Activated CD8-positive, alpha-beta memory T cell treated with anti-CD3 and anti-CD28 coated beads, Interleukin-2, amount 50 U/mL, for 24 hours (primary cell): ENCODE results near the gene IQGAP3.

Experiments
- DNase-seq: peaks from one replicate; pipeline ENCODE4 v3.0.0-alpha.2; 2020; ENCODE audit errors: extremely low read depth

IQGAP3 gene

GRCh38 chr1:156482276-156482675, 90.1 kb downstream of the IQGAP3 start:
- no peak for DNase-seq

GRCh38 chr1:156481527-156481926, 90.8 kb downstream of the IQGAP3 start:
- no peak for DNase-seq

- DNase-seq: no peak
Measured at GRCh38 chr1:156480411-156481192, 91.8 kb downstream of the IQGAP3 start.

GRCh38 chr1:156480016-156480370, 92.4 kb downstream of the IQGAP3 start:
- DNase-seq: no peak

GRCh38 chr1:156479093-156480015, 93.0 kb downstream of the IQGAP3 start:
- no peak for DNase-seq

GRCh38 chr1:156478250-156478627, 94.1 kb downstream of the IQGAP3 start:
- DNase-seq: no peak

- no peak for DNase-seq
Measured at GRCh38 chr1:156477526-156478249, 94.7 kb downstream of the IQGAP3 start.

GRCh38 chr1:156476501-156477298, 95.7 kb downstream of the IQGAP3 start:
- no peak for DNase-seq

- DNase-seq: no peak
Measured at GRCh38 chr1:156475568-156476500, 96.5 kb downstream of the IQGAP3 start.
